ENCODE data around the gene PPP2R5C.

The PPP2R5C gene

DNA sequence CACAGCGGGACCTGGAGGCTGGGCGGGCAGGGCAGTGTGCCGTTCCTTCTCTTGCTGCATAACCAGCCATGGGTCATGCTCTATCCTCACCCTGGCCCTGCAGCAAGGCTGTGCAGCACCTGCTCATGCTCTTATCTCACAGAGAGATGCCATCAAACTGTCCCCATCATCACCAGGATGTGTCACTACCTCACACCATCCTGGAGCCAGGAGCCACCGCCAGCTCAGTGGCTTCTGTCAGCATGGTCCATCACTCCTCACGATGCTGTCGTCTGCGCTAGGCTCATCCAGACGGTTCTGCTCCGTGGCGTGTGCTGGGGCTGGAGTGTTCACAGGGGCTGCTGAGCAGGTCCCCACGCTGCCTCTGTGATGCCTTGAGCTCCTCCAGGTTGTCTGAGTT, 125.7 kb downstream of the PPP2R5C start:
- DNase-seq (ENCODE audit: low read depth in 3 of 3), result no peak

DNA sequence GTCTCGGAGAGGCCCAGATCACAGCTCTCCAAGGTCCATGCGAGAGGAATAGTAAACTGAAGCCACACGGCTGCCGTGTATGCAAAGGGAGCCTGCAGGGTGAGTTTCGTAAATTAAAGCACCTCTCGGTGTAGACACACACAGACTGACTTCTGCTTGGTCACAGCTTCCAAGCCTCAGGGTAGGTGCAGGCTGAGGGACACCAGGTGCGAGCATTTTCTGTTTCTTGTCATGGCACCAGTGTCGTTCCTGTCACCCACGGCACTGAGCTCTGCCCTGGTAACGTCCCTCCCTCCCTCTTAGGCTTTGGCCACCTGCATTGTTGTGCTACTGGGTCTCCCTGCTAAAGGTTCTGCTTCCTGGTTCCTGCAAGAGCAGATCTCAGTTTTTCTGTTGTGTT, 126.7 kb downstream of the PPP2R5C start:
- no peak for DNase-seq (ENCODE audit: low read depth in 3 of 3)

DNA sequence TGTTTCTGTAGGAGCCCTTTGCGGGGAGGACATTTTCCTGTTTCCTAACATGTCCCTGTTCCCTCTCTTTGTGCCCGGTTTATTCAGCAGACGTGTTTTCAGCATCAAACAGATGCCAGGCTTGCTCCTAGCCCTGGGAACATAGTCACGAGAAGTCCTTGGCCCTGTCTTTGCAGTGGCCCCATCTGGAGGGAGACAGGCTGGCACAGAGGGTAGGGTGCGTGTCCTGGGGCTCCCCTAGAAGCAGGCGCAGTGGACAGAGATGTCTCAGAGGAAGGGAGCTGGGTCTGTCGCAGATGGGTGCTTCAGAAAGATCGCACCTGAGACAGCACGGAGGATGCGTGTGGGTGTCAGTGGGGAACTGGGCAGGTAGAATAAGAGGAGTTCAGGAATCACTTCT, 127.9 kb downstream of the PPP2R5C start:
- no peak for DNase-seq (ENCODE audit: low read depth in 3 of 3)

DNA sequence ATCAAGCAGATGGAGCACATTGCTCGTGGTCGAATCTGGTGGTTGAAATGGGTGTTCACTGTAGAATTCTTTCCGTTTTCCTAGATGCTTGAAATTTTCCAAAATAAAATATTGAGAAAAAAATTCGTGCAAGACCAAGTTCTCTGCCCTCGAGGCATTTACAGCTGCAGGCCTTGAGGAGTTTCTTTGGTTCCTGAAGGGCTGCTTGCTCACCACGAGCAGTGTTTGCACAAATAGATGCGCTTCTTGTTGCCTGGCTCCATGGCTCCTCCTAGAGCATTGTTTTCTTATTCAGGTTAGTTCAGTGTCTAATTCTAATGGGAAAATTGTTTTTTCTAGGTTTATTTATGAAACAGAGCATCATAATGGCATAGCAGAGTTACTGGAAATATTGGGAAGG, 128.4 kb downstream of the PPP2R5C start:
- no peak for DNase-seq (ENCODE audit: low read depth in 3 of 3)

DNA sequence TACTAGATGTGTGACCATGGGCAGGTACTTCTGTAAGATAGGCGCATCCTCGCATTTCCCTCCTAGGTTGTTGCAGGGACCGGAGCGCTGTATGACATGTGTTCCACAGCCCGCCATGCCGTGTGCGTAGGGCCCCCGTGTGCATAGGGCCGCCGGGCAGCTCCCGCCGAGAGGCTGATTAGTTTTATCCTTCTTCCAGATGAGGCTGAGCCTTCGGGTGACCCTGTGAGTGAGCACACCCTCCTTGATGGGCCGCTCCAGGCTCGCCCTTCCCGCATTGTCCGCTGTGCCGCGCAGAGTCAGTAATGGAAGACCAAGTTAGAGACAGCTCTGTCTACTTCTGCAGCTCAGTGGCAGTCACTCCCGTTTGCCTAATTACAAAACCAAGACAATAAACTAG, 130.0 kb downstream of the PPP2R5C start:
- no peak for DNase-seq (ENCODE audit: low read depth in 3 of 3)

DNA sequence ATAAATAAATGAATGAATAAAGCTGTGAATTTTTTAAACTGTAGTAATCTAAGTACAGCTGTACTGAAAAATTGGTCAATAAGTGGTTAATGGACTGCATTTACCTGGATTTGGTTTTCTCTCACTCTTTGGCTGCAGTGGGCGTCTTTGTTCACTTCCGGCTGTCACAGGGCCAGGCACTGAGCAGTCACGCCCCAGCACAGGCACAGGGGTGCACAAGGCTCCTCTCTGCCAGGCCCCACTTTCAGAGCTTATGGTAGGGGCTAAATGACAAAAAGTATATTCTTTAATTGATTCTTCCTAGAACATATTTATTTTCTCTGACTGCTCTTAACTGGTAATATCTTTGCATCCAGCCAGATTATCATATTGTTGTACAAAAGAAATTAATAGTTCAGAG, 132.2 kb downstream of the PPP2R5C start:
- no peak for DNase-seq (ENCODE audit: low read depth in 3 of 3)

DNA sequence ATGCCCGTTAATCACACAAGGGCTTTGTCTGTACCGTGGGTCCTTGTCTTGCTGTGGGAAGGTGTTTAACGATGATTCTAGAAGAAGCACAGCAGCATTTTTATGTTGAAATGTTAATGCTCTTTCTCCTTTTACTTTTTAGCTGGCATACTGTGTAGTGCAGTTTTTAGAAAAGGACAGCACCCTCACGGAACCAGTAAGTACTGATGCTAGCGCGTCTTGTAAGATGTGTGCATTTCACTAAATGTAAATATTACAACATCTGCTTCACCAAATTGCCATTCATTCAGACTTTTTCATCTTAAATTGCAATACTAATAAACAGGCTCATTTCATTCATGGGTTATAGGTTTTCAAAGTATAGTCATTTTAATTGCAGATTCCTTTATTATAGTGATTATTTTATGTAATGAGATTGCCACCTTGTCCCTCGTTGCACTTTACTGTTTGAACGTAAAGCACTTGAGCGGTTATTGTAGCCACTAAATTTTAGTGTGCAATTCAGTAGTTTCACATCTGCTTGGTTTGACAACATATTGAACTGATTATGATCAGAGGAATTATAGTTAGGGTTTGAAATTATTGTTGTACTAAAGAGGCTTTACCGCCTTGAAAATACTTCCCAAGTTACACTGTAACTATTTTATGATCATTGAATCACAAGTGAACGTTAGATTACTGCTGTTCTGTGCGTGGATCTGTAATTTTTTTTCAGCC, 133.0 kb downstream of the PPP2R5C start:
- no peak for DNase-seq (ENCODE audit: low read depth in 3 of 3)

DNA sequence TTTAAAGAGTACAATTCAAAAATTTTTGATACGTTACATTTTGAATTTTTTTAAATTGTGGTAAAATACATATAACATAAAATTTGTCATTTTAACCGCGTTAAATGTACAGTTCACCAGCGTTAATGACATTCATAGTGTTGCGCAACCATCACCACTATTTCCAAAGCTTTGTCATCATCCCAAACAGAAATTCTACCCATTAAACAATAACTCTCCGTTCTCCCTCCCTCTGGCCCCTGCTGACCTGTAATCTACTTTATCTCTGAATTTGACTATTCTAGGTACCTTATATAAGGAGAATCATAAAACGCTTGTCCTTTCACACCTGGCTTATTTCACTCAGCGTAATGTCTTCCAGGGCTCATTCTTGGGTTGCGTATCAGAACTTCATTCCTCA, 133.7 kb downstream of the PPP2R5C start:
- no peak for DNase-seq (ENCODE audit: low read depth in 3 of 3)

DNA sequence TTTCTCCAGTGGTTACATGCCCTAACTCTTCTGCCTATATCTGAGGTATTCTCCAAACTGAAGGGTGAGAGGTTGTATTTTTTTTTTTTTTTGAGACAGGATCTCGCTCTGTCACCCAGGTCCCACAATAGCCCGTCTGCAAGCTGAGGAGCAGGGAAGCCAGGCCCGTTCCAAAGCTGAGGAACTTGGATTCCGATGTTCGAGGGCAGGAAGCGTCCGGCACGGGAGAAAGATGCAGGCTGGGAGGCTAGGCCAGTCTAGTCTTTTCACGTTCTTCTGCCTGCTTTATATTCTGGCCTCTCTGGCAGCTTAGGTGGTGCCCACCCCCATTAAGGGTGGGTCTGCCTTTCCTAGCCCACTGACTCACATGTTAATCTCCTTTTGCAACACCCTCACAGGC, 135.8 kb downstream of the PPP2R5C start:
- no peak for DNase-seq (ENCODE audit: low read depth in 3 of 3)

DNA sequence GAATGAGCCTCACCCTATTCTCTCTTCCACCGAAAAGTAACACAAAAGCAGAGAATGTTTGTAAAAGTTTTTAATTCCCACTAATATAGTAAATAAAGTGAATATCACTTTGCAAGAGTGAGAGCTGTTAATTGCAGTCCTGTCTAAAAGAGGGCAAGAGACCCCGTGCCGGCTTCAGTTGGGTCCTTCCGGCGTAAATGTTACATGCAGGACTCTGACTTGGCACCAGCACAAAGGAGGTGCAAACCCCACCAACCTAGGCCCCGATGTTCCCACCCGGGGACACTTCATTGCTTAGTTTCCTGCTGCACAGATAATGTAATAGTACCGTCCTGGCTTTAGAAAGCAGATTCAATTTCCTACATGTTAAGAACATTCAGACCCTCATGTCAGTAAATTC, 136.9 kb downstream of the PPP2R5C start:
- no peak for DNase-seq (ENCODE audit: low read depth in 3 of 3)

DNA sequence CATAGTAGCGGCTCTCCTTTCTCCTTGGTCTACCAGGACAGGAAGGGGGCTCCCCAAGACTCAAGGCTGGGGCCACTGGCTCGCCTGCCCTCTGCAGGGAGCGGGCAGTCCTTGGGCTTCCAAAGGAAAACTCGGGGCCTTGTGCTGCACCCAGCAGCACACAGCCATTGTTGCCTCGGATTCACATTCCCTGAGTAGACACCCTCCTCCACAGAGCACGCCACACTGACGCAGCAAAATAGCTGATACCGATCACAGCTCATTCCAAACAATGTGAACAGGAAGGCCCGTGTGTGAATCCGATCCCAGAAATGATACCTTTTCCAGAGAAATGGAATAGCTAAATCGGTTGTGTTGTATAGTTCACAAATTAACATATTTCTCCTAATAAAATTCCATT, 137.8 kb downstream of the PPP2R5C start:
- DNase-seq (ENCODE audit: low read depth in 3 of 3), result no peak

DNA sequence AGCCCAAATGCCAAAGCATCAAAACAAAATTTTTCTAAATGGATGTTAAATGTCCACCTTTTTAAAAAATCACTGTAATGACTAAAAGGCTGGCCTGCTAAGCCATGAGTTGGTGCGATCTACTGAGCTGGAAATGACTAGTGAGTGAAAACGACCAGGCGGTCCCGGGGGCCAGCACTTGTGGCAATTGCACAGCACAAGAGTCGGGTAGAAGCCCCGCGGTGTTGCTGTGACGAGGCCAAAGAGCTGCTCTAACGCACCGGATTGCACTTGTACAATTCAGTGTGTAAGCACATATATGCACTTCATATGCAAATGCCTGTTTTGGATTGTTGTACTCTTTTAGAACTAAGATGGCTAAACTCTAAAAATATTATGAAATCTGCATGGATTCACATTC, 138.7 kb downstream of the PPP2R5C start:
- no peak for DNase-seq (ENCODE audit: low read depth in 3 of 3)

DNA sequence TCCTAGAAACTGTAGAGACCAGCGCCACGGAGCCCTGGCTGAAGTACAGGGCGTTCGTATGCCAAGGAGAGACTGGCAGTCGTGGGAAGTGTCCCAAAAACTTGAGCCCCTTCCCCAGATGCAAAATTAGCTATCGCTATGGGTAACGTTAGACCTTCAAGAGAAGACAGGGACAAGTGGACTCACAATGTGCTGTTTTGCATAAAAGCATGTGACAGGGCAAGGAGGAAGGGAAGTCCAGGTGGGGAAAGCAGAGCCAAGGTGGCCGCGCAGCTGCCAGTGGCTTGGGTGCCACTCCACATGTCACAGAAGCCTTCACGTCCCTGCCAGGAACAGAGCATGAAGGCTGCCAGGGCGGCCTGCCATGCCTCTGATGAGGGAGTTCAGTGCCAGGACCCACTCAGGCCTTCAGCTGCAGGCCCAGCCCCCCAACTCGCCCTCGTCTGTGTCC, 141.6 kb downstream of the PPP2R5C start:
- no peak for DNase-seq (ENCODE audit: low read depth in 3 of 3)

DNA sequence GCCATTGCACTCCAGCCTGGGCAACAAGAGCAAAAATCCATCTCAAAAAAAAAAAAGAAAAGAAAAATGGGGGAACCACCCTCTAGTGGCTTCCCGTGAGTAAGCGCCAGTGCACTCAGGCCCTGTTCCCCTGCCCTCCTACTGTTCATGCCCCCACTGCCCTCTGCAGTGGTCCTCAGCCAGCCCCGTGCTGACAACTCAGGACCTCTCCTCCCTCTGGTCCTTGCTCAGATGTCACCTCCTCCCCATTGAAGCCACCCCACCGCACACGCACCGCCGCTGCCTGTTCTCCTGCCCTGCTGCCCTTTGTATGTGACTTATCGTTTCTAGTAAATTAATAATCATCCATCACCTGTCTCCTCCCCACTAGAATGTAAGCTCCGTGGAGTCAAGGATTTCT, 144.1 kb downstream of the PPP2R5C start:
- no peak for DNase-seq (ENCODE audit: low read depth in 3 of 3)

DNA sequence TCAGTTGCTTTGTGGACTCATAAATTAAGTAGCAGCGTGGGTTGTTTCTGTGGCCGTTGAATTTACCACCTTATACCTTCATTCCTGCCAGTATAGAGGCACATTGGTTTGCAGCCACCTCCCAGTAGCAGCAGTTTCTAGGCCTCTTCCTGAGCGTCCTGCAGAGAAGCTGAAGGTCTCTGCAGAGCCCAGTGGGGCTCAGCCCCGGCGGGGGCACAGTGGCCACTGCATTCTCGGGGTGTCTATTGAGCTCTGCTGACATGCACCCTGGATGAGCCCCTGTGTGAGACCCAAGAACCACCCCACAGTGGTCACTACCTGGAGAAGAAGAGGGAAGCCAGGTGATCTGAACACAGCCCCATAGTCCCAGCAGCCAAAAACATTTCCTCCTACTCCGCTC, 145.1 kb downstream of the PPP2R5C start:
- DNase-seq (ENCODE audit: low read depth in 3 of 3), result no peak

DNA sequence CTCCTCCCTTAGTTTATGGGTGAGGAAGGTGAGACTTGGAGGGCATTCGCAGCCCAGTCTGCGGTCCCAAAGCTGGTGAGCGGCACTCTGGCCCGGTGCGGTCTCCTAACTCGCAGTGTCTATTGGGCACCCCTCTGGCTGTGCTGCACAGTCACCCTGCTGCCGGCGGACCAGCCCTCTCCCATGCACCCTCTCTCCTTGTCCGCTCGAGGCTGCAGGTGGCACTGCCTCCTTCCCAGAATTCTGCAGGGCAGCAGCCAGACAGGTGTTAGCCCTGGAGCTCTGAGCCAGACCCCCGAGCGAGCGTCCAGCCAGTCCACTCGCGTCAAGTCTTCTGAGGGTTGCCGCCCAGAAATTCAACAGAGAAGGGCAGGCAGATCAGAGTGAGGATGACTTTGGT, 146.1 kb downstream of the PPP2R5C start:
- DNase-seq (ENCODE audit: low read depth in 3 of 3), result no peak

DNA sequence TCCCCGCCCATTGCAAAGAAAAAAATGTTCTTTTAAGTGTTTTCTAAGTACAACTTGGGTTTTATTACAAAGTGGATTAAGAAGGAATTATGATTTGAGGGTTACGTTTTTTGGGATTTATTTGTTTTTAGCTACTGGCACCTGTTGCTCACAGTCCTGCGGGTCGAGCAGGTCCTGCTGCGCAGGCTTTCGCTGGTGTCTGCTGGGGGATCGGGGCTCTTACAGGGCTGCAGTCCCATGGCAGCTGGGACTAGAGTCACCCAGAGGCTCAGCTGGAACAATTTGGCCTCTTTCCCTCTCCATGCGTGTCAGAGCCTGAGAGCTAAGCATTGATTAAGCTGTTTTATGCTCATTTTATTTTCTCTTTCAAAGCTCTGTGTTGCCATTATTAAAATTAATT, 147.3 kb downstream of the PPP2R5C start:
- DNase-seq (ENCODE audit: low read depth in 3 of 3), result no peak

DNA sequence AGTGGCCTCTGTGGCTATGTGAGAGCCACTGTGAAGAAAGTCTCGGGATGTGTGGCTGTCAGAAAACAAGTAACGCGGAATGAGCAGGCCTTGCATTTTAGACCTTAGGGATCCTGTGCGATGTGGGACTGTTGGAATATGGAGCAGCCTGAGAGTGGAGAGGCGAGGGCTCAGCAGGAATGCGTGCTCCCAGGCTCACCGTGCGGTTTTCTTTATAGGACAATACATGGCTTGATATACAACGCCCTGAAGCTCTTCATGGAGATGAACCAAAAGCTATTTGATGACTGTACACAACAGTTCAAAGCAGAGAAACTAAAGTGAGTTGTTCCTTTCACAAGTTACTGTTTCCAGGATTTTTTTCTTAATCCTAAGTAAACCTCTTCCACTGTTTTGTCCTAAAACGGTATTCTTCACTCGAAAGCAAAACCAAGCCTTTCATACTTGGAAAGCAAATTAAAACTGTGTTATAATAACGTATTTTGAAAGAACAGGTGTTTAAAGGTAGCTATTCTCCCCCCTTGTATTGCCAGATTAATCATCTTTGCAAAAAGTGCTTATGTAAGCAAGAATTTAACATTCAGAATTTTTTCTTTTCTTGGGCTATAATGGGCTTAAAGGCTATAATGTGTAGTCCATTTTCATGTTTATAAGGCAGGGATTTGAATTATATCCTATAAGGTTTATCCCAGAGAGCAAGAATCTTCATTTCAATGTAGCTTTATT, 148.0 kb downstream of the PPP2R5C start:
- DNase-seq (ENCODE audit: low read depth in 3 of 3), result no peak

DNA sequence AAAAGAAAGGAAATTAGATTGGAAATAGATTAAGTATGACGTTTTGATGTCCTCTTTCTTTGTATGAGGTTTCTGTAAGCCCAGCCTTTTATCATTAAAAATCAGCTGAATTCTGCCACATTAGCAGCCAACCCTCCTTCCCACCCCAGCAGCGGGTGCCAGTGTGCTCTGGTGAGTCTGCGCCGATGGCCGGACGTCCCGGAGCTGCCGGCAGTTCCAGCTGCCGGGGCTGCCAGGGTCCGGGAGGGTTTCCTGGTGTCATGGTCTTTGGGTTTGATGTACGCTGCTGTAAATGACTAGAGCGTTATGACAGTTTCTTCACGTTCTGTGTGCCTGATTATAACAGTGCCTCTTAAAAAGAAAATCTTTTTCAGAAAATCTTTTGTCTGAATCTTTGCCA, 151.3 kb downstream of the PPP2R5C start:
- DNase-seq (ENCODE audit: low read depth in 3 of 3), result no peak

DNA sequence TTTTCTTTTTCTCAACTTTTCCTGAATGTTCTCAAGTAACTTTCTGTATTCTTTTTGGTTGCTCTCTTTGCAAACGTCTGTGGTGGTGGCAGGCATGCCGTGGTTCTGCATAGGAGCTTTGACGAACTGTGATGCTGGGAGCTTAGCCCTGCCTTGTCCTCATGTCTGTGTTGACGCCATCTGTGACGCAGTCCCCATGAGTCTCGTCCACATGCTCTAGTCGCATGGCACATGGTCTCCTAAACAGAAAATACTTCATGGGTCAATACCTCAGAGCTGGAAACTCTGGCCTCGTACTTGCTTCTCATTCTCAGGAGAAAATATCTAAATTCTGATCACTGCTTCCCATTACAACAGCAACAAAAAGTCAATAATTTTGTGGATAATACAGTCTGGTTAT, 152.6 kb downstream of the PPP2R5C start:
- DNase-seq (ENCODE audit: low read depth in 3 of 3), result no peak

DNA sequence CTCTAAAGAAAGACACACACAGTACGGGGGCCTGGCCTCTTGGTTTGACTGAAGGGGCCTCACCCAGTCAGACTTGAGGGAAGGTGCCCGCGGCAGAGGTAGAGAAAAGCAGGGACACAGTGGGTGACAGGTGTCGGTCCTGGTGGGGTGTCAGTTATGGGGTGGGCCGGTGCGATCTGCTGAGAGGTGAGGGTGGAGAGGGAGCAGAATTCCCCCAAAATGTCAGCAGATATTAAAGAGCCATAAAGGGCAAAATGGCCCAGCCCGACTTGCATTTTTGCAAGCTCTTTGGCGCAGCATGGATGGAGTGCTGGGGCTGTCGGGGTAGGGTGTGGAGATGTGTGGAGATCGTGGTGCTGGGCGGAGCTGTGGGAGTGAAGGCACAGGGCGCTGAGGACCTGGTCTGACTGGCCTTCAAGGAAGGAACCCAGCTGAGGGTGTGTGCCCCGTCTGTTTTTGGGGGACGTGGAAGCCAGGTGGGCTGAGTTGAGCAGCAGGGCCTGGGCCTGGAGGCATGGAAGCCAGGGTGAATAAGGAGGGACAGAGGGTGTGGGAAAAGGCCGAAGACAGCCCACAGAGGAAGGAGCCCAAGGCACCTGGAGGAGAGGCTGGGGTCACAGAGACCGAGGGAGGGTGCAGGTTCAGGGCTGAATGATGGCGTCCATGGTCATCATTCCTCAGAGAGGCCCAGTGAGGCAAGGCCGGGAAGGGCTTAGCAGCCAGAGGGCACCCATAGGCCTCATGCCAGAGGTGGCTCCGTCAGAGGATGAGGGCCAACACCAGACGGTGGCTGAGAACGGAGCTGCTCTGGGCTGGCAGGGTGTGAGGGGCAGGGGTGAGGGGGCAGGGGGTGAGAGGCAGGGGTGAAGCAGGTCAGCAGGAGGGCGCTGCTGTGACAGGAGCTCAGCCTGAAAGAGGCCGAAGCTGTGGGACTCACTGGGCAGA, 154.6 kb downstream of the PPP2R5C start:
- no peak for DNase-seq (ENCODE audit: low read depth in 3 of 3)

DNA sequence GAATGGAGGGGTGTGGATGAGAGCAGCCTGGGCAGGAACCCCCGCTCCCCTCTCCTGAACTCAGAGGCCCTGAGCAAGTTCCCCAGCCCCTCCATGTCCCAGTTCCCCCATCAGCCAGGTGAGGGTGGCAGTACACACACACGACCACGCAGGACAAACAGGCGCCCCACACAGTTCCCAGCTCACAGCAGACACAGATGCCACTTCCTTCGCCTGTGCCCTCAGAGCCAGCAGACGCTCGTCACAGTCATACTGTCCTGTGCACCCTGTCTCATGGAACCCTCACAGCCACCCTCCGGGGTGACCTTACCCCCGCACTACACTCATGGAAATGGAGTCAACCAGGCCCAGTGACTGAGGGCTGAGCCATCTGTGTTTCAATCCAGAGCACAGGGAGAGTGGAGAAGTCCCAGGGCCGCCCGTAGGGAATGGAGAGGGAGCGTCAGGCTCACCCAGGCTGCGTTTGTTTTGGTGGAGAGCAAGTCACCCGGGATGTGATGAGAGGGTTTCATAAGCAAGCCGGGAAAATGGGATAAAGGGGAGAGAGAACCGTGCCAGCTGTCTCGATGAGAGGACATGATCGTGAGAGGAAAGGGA, 155.4 kb downstream of the PPP2R5C start:
- DNase-seq (ENCODE audit: low read depth in 3 of 3), result no peak
